Endothelial cell of umbilical vein (primary cell): ENCODE data around the gene ICE1. TPM values are rescaled to one million over a fixed set of nuclear protein-coding genes. Genes with fewer than 3 reads are reported as not detected.

Source experiments
- BruUV-seq: library from RNA; stranded (reverse); fragments of 400-500 nt; replicated peaks from 2 replicates; lab custom pipeline; 2021; lab: Mats Ljungman, UMichigan
- CTCF ChIA-PET: fragments of 300-600, 350-600 bp; sonication (Branson Sonifier 250); formaldehyde crosslinking; loops from one replicate; lab custom pipeline; 2021; ENCODE audit warnings: antibody characterized with exemption, inconsistent platforms; lab: Charles Lee
- POLR2A ChIA-PET: fragments of 300-600, 350-600 bp; sonication (Branson Sonifier 250); formaldehyde crosslinking; loops from one replicate; lab custom pipeline; 2021; ENCODE audit warnings: antibody characterized with exemption, inconsistent platforms; lab: Charles Lee
- DNase-seq: peaks from one replicate; pipeline ENCODE4 v3.0.0-alpha.2; 2011; ENCODE audit warnings: low read depth, low spot score
- FAIRE-seq: peaks from 2 replicates; lab custom pipeline; 2011; peaks lifted over from hg19 to GRCh38; lab: Jason Lieb, UNC
- H2AFZ ChIP-seq: 2 replicates; pipeline ENCODE4 v1.6.0; 2012; ENCODE audit warnings: low read depth, low read length, control low read depth, inconsistent platforms
- H3K27ac ChIP-seq: 2 replicates; pipeline ENCODE4 v1.5.1; 2011; ENCODE audit warnings: low read depth, mild to moderate bottlenecking, control low read depth, low read length, moderate library complexity; ENCODE audit not compliant: insufficient read depth
- H3K27me3 ChIP-seq, 2 experiments: 2 replicates each; pipeline versions ENCODE4 v1.6.0 to v1.6.1; 2011; ENCODE audit warnings: low read length in 2 of 2, mixed read lengths in 1 of 2; ENCODE audit not compliant: control insufficient read depth in 2 of 2, insufficient read depth in 2 of 2
- H3K36me3 ChIP-seq, 2 experiments: 2 replicates in 1 of 2; 3 replicates in 1 of 2; pipeline ENCODE4 v1.5.1; 2011; ENCODE audit warnings: low read length in 2 of 2, mild to moderate bottlenecking in 1 of 2, moderate library complexity in 1 of 2; ENCODE audit not compliant: control insufficient read depth in 2 of 2, insufficient read depth in 2 of 2; ENCODE audit errors: extremely low read depth in 1 of 2
- H3K4me1 ChIP-seq: 3 replicates; pipeline ENCODE4 v1.5.1; 2011; ENCODE audit warnings: mild to moderate bottlenecking, low read length; ENCODE audit not compliant: control insufficient read depth, insufficient read depth; ENCODE audit errors: extremely low read depth
- H3K4me2 ChIP-seq: 2 replicates; pipeline ENCODE4 v1.6.1; 2011; ENCODE audit warnings: low read length, control low read depth, mixed read lengths; ENCODE audit not compliant: insufficient read depth
- H3K4me3 ChIP-seq, 3 experiments: fragments of 200-600 bp in 1 of 3; sonication (generic), shearing (Covaris generic) in 1 of 3; replicated peaks in 1 of 3; 2 replicates each; pipeline ENCODE4 v1.5.1; 2011 to 2016; ENCODE audit warnings: control low read depth in 3 of 3, low read length in 3 of 3, mild to moderate bottlenecking in 2 of 3, inconsistent platforms in 1 of 3, low read depth in 1 of 3, moderate library complexity in 1 of 3; ENCODE audit not compliant: insufficient read depth in 1 of 3
- H3K79me2 ChIP-seq: 2 replicates; pipeline ENCODE4 v1.6.0; 2012; ENCODE audit warnings: low read length, inconsistent platforms; ENCODE audit not compliant: control insufficient read depth, insufficient read depth
- H3K9ac ChIP-seq: replicated peaks from 2 replicates; pipeline ENCODE3; 2011; ENCODE audit warnings: low read length, control low read depth; ENCODE audit not compliant: insufficient read depth; ENCODE audit errors: extremely low read depth
- H3K9me1 ChIP-seq: replicated peaks from 3 replicates; pipeline ENCODE4 v1.6.0; 2011; ENCODE audit warnings: mild to moderate bottlenecking, low read length; ENCODE audit not compliant: control insufficient read depth, insufficient read depth; ENCODE audit errors: extremely low read depth
- H3K9me3 ChIP-seq: replicated peaks from 2 replicates; pipeline ENCODE4 v1.5.1; 2012; ENCODE audit warnings: low read length, inconsistent platforms; ENCODE audit not compliant: control insufficient read depth, insufficient read depth
- H4K20me1 ChIP-seq: replicated peaks from 2 replicates; pipeline ENCODE3; 2011; ENCODE audit warnings: mild to moderate bottlenecking, low read length; ENCODE audit not compliant: control insufficient read depth, insufficient read depth; ENCODE audit errors: extremely low read depth
- EZH2 ChIP-seq: IDR thresholded peaks from 2 replicates; pipeline ENCODE4 v1.6.1; 2012; ENCODE audit warnings: borderline replicate concordance, low read depth, mild to moderate bottlenecking, moderate library complexity, low read length, inconsistent platforms; ENCODE audit not compliant: severe bottlenecking
- FOS ChIP-seq: IDR thresholded peaks from 2 replicates; pipeline ENCODE4 v1.6.1; 2011; ENCODE audit warnings: mild to moderate bottlenecking, low read length, moderate library complexity, borderline replicate concordance; ENCODE audit not compliant: insufficient read depth
- GATA2 ChIP-seq: IDR thresholded peaks from 2 replicates; pipeline ENCODE4 v1.7.0; 2011; ENCODE audit warnings: low read depth, mild to moderate bottlenecking, moderate library complexity, mixed read lengths, low read length; ENCODE audit not compliant: insufficient read length, insufficient read depth
- JUN ChIP-seq: IDR thresholded peaks from 2 replicates; pipeline ENCODE4 v1.6.1; 2011; ENCODE audit warnings: borderline replicate concordance, low read depth; ENCODE audit not compliant: insufficient read length, insufficient read depth
- MYC ChIP-seq: IDR thresholded peaks from one replicate; pipeline ENCODE4 v1.6.1; 2011; ENCODE audit warnings: mild to moderate bottlenecking, low read depth, low read length
- POLR2A ChIP-seq: IDR thresholded peaks from 2 replicates; pipeline ENCODE4 v1.6.1; 2012; ENCODE audit warnings: low read depth, mild to moderate bottlenecking, control low read depth, low read length
- POLR2AphosphoS5 ChIP-seq: IDR thresholded peaks from 2 replicates; pipeline ENCODE4 v1.6.1; 2012; ENCODE audit warnings: low read depth, mild to moderate bottlenecking, control low read depth, low read length, moderate library complexity; ENCODE audit not compliant: insufficient read depth
- dilution Hi-C: fragments of 300-500 bp; cut with MboI; formaldehyde crosslinking; loops from one replicate; pipeline ENCODE4 v1.15.0; 2019; ENCODE audit warnings: low sequenced_read_pairs; ENCODE audit not compliant: extremely low pct_ligation_motif_present
- intact Hi-C: fragments of 100-400 bp; cut with micrococcal nuclease; formaldehyde crosslinking; loops from one replicate; pipeline ENCODE4 v1.10.0; 2022
- polyA plus RNA-seq, 4 experiments: library from polyadenylated mRNA; depleted of rRNA in 3 of 4; stranded (reverse) in 3 of 4; unstranded in 1 of 4; fragments of >200 nt; gene quantifications; 2 replicates each; pipeline versions ENCODE4 v1.2.1 to v1.2.3, GENCODE V29; 2011 to 2012; ENCODE audit warnings: missing spikeins in 1 of 4
- total RNA-seq: library from RNA; stranded (reverse); gene quantifications from 2 replicates; pipeline ENCODE4 v1.2.3, GENCODE V29; 2021
- TF ChIP-seq, protein P1 (sequence below), 2 donors: IDR thresholded peaks; 1 replicate in 1 of 2; 2 replicates in 1 of 2; pipeline ENCODE4 v1.5.1; 2011; ENCODE audit warnings: low read length in 2 of 2, mild to moderate bottlenecking in 2 of 2, moderate library complexity in 2 of 2, control low read depth in 1 of 2, inconsistent platforms in 1 of 2, low read depth in 1 of 2; ENCODE audit not compliant: insufficient read depth in 1 of 2; ENCODE audit errors: extremely low read depth in 1 of 2
- TF ChIP-seq, protein P2 (sequence below): IDR thresholded peaks from 2 replicates; pipeline ENCODE4 v1.6.1; 2011; ENCODE audit not compliant: insufficient read depth, insufficient read length

ICE1 gene
- total and polyA plus RNA-seq, 2 donors (not counting 3 experiments of a cell fraction or from before 2014, with no cell fraction given) = 8.8 to 29.1 TPM

DNA sequence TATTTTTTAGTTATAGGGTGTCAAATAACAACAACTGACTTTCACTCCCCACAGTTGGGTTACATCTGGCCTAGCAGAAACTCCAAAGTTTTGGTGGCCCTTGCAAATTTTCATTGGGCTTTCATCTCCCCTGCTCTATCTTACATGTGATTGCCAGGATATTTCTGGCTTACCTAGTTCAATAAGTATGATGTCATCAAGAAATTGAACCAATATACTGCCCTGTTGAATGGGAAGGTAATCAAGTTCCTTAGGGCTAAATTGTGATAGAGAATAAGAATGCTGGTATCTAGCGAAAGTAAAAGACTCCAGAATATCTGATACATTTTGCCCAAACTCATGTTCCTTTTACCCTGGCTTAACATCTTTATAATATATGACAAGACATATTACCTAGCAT, 17.0 kb upstream of the ICE1 start:
- Histone ChIP-seq H3K4me3 (no peak overlapping the region), H3K4me2 (no peak overlapping the region), H4K20me1 (no peaks in the 10 kb centered on the region), H3K9me1 (no peaks in the 10 kb centered on the region), H3K27ac (no peak overlapping the region), H3K79me2 (no peaks in the 10 kb centered on the region), H3K9me3 (no peaks in the 10 kb centered on the region), H3K4me1 (no peaks in the 10 kb centered on the region), H3K36me3 (no peaks in the 10 kb centered on the region), H3K9ac (no peak overlapping the region), H2AFZ (no peak overlapping the region), H3K27me3 (no peaks in the 10 kb centered on the region)
- POLR2A ChIA-PET = no interaction called here
- no TSS peak for BruUV-seq
- CTCF ChIA-PET = no interaction called here
- no peak for TF ChIP-seq POLR2AphosphoS5
- TF ChIP-seq, protein P1, sequence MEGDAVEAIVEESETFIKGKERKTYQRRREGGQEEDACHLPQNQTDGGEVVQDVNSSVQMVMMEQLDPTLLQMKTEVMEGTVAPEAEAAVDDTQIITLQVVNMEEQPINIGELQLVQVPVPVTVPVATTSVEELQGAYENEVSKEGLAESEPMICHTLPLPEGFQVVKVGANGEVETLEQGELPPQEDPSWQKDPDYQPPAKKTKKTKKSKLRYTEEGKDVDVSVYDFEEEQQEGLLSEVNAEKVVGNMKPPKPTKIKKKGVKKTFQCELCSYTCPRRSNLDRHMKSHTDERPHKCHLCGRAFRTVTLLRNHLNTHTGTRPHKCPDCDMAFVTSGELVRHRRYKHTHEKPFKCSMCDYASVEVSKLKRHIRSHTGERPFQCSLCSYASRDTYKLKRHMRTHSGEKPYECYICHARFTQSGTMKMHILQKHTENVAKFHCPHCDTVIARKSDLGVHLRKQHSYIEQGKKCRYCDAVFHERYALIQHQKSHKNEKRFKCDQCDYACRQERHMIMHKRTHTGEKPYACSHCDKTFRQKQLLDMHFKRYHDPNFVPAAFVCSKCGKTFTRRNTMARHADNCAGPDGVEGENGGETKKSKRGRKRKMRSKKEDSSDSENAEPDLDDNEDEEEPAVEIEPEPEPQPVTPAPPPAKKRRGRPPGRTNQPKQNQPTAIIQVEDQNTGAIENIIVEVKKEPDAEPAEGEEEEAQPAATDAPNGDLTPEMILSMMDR (IDR thresholded peaks at IDR 0.05; ENCODE audit: extremely low read depth in 1 of 2, insufficient read depth in 1 of 2, low read depth in 1 of 2, low read length in 2 of 2) = no peak
- TF ChIP-seq POLR2A = no peak
- TF ChIP-seq EZH2 = no peak
- TF ChIP-seq MYC = no peak
- TF ChIP-seq, protein P2, sequence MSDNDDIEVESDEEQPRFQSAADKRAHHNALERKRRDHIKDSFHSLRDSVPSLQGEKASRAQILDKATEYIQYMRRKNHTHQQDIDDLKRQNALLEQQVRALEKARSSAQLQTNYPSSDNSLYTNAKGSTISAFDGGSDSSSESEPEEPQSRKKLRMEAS = no peak
- no peak for TF ChIP-seq GATA2
- TF ChIP-seq FOS = no peak
- TF ChIP-seq JUN = no peak
- FAIRE-seq (no peak), DNase-seq (no peak)
- dilution Hi-C loops = no loop called here
- intact Hi-C loops = no loop called here
